ENCODE measurements around the gene IMMP2L.

DNA sequence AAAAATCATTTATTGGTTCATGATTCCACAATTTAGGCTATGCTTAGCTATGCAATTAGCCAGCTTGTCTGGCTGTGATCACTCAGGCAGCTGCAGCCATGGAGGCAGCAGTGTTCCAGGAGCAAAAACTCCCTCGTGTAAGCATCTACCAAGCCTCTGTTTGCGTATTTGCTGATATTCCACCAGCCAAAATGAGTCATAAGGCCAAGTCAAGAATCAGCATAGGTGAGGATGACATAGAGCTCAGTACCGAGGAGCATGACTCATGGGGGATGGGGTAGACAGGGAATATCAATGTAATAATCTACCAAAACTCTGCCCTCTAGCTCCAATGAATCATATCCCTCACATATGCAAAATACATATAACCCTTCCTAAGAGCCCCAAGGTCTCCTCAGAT lies 63.3 kb downstream of the IMMP2L start:
- TF ChIP-seq, protein P1, sequence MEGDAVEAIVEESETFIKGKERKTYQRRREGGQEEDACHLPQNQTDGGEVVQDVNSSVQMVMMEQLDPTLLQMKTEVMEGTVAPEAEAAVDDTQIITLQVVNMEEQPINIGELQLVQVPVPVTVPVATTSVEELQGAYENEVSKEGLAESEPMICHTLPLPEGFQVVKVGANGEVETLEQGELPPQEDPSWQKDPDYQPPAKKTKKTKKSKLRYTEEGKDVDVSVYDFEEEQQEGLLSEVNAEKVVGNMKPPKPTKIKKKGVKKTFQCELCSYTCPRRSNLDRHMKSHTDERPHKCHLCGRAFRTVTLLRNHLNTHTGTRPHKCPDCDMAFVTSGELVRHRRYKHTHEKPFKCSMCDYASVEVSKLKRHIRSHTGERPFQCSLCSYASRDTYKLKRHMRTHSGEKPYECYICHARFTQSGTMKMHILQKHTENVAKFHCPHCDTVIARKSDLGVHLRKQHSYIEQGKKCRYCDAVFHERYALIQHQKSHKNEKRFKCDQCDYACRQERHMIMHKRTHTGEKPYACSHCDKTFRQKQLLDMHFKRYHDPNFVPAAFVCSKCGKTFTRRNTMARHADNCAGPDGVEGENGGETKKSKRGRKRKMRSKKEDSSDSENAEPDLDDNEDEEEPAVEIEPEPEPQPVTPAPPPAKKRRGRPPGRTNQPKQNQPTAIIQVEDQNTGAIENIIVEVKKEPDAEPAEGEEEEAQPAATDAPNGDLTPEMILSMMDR (IDR thresholded peaks at IDR 0.05; ENCODE audit: borderline replicate concordance, extremely low read depth, low read length, poor library complexity, severe bottlenecking) = no peak
- no peak for TF ChIP-seq EZH2 (IDR thresholded peaks at IDR 0.05; ENCODE audit: borderline replicate concordance, low read depth, low read length, severe bottlenecking)
